ENCODE results near the gene LIN28A.

DNA sequence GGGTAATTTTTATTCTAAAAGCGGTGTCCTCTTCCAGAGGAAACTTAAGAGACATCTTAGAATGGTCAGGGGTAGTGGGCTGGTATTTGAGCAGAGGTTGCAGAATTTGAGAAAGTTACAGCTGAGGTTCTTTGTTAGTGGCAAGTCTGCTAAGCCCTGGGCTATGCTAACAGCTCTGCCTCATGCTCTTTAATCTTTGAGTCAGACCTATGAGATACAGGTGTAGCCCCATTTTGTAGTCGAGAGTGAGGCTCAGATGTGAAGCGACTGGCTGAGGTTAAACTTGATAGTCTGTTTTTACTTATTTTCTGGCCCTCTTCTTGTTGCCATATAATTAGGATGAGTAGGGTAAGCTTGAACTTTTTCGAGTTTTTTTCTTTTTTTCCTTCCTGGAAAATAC is 66.3 kb downstream of the LIN28A start:
- TF ChIP-seq SIN3A (IDR thresholded peaks at IDR 0.05; ENCODE audit: borderline replicate concordance, insufficient read depth, low read length) (no peak), TAF1 (IDR thresholded peaks at IDR 0.05; ENCODE audit: borderline replicate concordance, insufficient read depth, low read length) (no peak), POLR2AphosphoS5 (IDR thresholded peaks at IDR 0.05; ENCODE audit: low read depth, low read length) (no peak)
- TF ChIP-seq, protein P1, sequence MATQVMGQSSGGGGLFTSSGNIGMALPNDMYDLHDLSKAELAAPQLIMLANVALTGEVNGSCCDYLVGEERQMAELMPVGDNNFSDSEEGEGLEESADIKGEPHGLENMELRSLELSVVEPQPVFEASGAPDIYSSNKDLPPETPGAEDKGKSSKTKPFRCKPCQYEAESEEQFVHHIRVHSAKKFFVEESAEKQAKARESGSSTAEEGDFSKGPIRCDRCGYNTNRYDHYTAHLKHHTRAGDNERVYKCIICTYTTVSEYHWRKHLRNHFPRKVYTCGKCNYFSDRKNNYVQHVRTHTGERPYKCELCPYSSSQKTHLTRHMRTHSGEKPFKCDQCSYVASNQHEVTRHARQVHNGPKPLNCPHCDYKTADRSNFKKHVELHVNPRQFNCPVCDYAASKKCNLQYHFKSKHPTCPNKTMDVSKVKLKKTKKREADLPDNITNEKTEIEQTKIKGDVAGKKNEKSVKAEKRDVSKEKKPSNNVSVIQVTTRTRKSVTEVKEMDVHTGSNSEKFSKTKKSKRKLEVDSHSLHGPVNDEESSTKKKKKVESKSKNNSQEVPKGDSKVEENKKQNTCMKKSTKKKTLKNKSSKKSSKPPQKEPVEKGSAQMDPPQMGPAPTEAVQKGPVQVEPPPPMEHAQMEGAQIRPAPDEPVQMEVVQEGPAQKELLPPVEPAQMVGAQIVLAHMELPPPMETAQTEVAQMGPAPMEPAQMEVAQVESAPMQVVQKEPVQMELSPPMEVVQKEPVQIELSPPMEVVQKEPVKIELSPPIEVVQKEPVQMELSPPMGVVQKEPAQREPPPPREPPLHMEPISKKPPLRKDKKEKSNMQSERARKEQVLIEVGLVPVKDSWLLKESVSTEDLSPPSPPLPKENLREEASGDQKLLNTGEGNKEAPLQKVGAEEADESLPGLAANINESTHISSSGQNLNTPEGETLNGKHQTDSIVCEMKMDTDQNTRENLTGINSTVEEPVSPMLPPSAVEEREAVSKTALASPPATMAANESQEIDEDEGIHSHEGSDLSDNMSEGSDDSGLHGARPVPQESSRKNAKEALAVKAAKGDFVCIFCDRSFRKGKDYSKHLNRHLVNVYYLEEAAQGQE (IDR thresholded peaks at IDR 0.05; ENCODE audit: insufficient read depth in 1 of 2, low read depth in 2 of 2, low read length in 2 of 2) = no peak
